PC-3 (cell line): Measurements from ENCODE around the gene CIROP. TPM values are rescaled to one million over a fixed set of nuclear protein-coding genes. Genes with fewer than 3 reads are reported as not detected.

Experiments
- ATAC-seq: fragments of 200-7000 bp; cut with Tn5 transposase; 2 replicates; pipeline ENCODE4 v1.9.1; 2020; ENCODE audit warnings: mild to moderate bottlenecking, moderate library complexity
- BruUV-seq: library from RNA; stranded (reverse); fragments of 400-500 nt; replicated peaks from 2 replicates; lab custom pipeline; 2021; lab: Mats Ljungman, UMichigan
- CTCF ChIA-PET: fragments of 300-600 bp; sonication (Branson Sonifier 250); formaldehyde crosslinking; loops from one replicate; lab custom pipeline; 2022; ENCODE audit warnings: antibody characterized with exemption; lab: Charles Lee
- POLR2A ChIA-PET: fragments of 300-600 bp; sonication (Branson Sonifier 250); formaldehyde crosslinking; loops from one replicate; lab custom pipeline; 2022; ENCODE audit warnings: antibody characterized with exemption; ENCODE audit not compliant: unreplicated experiment; lab: Charles Lee
- DNase-seq: peaks from one replicate; pipeline ENCODE4 v3.0.0-alpha.2; 2015
- H2AFZ ChIP-seq: fragments of 300-600 bp; sonication (generic); 2 replicates; pipeline ENCODE4 v1.6.0; 2016; ENCODE audit warnings: antibody characterized with exemption, low read length
- H3F3A ChIP-seq: fragments of 300-600 bp; sonication (generic); one replicate; pipeline ENCODE4 v1.6.0; 2017; ENCODE audit warnings: antibody characterized with exemption, low read length, control low read depth, mild to moderate bottlenecking; ENCODE audit not compliant: unreplicated experiment
- H3K27ac ChIP-seq: fragments of 300-600 bp; sonication (generic); 2 replicates; pipeline ENCODE4 v1.5.1; 2016; ENCODE audit warnings: mild to moderate bottlenecking, low read length
- H3K27me3 ChIP-seq: fragments of 300-600 bp; sonication (generic); 2 replicates; pipeline ENCODE4 v1.6.1; 2016; ENCODE audit warnings: low read length, mixed read lengths
- H3K36me3 ChIP-seq: fragments of 300-600 bp; sonication (generic); 2 replicates; pipeline ENCODE4 v1.6.1; 2016; ENCODE audit warnings: low read depth, mixed run types, low read length, mixed read lengths
- H3K4me1 ChIP-seq: fragments of 300-600 bp; sonication (generic); 2 replicates; pipeline ENCODE4 v1.5.1; 2016; ENCODE audit warnings: low read length; ENCODE audit not compliant: insufficient read depth
- H3K4me2 ChIP-seq: fragments of 300-600 bp; sonication (generic); 2 replicates; pipeline ENCODE4 v1.6.0; 2016; ENCODE audit warnings: low read length
- H3K4me3 ChIP-seq: fragments of 300-600 bp; sonication (generic); 2 replicates; pipeline ENCODE4 v1.5.1; 2016; ENCODE audit warnings: mild to moderate bottlenecking, low read length, mixed read lengths
- H3K79me2 ChIP-seq: fragments of 300-600 bp; sonication (generic); 2 replicates; pipeline ENCODE4 v1.6.1; 2017; ENCODE audit warnings: low read length, mixed read lengths
- H3K9ac ChIP-seq: fragments of 300-600 bp; sonication (generic); 2 replicates; pipeline ENCODE4 v1.6.0; 2016; ENCODE audit warnings: mild to moderate bottlenecking, low read length
- H3K9me2 ChIP-seq: fragments of 300-600 bp; sonication (generic); replicated peaks from 2 replicates; pipeline ENCODE4 v1.6.1; 2016; ENCODE audit warnings: mixed run types, low read length, mixed read lengths
- H3K9me3 ChIP-seq: fragments of 300-600 bp; sonication (generic); 2 replicates; pipeline ENCODE4 v1.6.1; 2016; ENCODE audit warnings: low read length, mixed read lengths
- H4K20me1 ChIP-seq: fragments of 300-600 bp; sonication (generic); 2 replicates; pipeline ENCODE4 v1.6.1; 2016; ENCODE audit warnings: low read length, mixed read lengths
- CTCF ChIP-seq: fragments of 300-600 bp; sonication (generic); conservative IDR thresholded peaks from 2 replicates; pipeline ENCODE4 v1.5.1; 2017; ENCODE audit warnings: antibody characterized with exemption, low read depth, mild to moderate bottlenecking, low read length
- EZH2 ChIP-seq: fragments of 300-600 bp; sonication (generic); IDR thresholded peaks from one replicate; pipeline ENCODE4 v1.6.1; 2017; ENCODE audit warnings: antibody characterized with exemption, mild to moderate bottlenecking, low read length; ENCODE audit not compliant: unreplicated experiment
- EZH2phosphoT487 ChIP-seq: fragments of 300-600 bp; sonication (generic); IDR thresholded peaks from 2 replicates; pipeline ENCODE4 v1.6.1; 2018; ENCODE audit warnings: mild to moderate bottlenecking, antibody characterized with exemption, low read length, borderline replicate concordance
- intact Hi-C: fragments of 100-400 bp; cut with micrococcal nuclease; formaldehyde crosslinking; loops from 2 replicates; pipeline ENCODE4 v1.9.0; 2023
- total RNA-seq: library from RNA; depleted of rRNA; stranded (reverse); fragments of >200 nt; gene quantifications from 2 replicates; pipeline ENCODE4 v1.2.3, GENCODE V29; 2014

Gene CIROP
- total RNA-seq, 1 experiment from 2014 or later: not detected

DNA sequence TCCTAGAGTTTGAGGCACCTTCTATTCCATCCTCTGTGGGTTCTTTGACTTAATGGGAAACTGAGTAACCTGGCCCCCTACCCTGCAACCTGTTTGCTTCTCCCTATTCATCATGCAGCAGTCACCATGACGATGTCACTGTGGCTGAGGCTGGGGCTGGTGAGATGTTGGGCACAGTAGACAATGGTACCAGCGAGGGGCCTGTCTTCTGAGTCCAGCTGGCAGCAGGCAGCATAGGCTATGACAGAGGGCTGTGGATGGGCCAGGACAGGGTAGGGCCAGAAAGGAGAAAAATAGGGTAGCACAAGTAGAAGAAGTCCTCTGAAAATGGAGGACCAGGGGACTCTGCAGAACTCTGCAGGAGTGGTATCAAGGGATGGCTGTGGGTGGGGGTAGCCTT is 2.0 kb downstream of the CIROP start:
- no peaks in the 10 kb centered on the region for H3F3A ChIP-seq
- DNase-seq (no peak), ATAC-seq (no peak)
- H3K9me2 ChIP-seq: no peaks in the 10 kb centered on the region
- no TSS peak for BruUV-seq
- no peak overlapping the region for H3K4me3 ChIP-seq
- H3K4me2 ChIP-seq: no peak overlapping the region
- no peak overlapping the region for H3K27ac ChIP-seq
- TF ChIP-seq EZH2phosphoT487 (no peak), CTCF (no peak), EZH2 (no peak)
- no peaks in the 10 kb centered on the region for H3K27me3 ChIP-seq
- H3K36me3 ChIP-seq: peaks cover 7% of the 10 kb centered on the region
- no peak overlapping the region for H3K9ac ChIP-seq
- ChIA-PET POLR2A (no interaction called here), CTCF (no interaction called here)
- H3K4me1 ChIP-seq: no peaks in the 10 kb centered on the region
- H3K9me3 ChIP-seq: no peaks in the 10 kb centered on the region
- intact Hi-C loops: no loop called here
- no peak overlapping the region for H2AFZ ChIP-seq
- H3K79me2 ChIP-seq: peaks cover 12% of the 10 kb centered on the region
- no peaks in the 10 kb centered on the region for H4K20me1 ChIP-seq

GRCh38 chr14:23101986-23102625 is 2.7 kb downstream of the CIROP start:
- ATAC-seq (no peak), DNase-seq (no peak)
- intact Hi-C loops: no loop called here
- H2AFZ ChIP-seq: no peak overlapping the region
- H3K4me3 ChIP-seq: no peak overlapping the region
- H3F3A ChIP-seq: no peaks in the 10 kb centered on the region
- H3K36me3 ChIP-seq: peaks cover 14% of the 10 kb centered on the region
- no TSS peak for BruUV-seq
- H3K9me2 ChIP-seq: no peaks in the 10 kb centered on the region
- H3K4me2 ChIP-seq: no peak overlapping the region
- no peak overlapping the region for H3K9ac ChIP-seq
- peaks cover 19% of the 10 kb centered on the region for H3K79me2 ChIP-seq
- H3K9me3 ChIP-seq: no peaks in the 10 kb centered on the region
- no peaks in the 10 kb centered on the region for H3K27me3 ChIP-seq
- POLR2A ChIA-PET: no interaction called here
- H3K27ac ChIP-seq: no peak overlapping the region
- CTCF ChIA-PET: interaction anchor here (0.6 kb wide), 1 partner anchor 110 kb away, joined by 4 read pairs; no protein-coding TSS in a partner anchor
- H4K20me1 ChIP-seq: peaks cover 6% of the 10 kb centered on the region
- no peak for TF ChIP-seq EZH2phosphoT487
- TF ChIP-seq CTCF: no peak
- TF ChIP-seq EZH2: no peak
- peaks cover 2% of the 10 kb centered on the region; the same call in 1 of the 2 replicates for H3K4me1 ChIP-seq

DNA sequence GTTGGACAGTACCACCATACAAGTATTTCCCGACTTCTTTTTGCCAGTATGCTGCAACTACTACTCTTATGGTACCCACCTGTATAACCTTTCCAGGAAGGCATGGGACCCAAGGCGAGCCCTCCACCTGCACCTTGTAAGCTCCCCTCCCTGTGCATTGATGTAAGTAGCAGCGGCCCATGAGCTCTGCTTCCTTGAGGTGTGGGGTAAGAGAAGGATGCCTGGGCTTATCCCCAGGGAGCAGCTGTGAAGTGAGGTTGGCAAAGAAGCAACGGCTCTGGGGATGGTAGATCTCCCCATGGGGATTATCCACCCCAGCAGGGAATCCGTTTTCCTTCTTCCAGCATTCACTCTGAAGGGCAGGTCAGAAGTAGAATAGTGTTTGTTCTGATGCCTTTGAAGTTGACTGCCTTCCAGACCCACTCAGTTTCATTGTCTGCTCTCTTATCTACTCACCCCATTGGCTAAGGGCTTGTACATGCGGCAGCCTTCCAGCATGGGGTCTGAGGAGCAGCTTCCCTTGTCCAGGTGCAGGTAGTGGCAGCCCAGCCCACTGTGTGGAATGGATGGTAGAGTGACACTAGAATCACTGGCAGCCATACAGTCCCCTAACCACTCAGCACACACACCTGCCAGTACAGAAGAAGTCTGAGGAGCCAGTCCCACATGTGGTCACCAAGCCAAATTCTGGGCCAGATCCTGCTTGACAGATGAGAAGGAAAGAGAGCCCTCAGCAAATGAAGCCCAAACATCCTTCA is 3.4 kb downstream of the CIROP start:
- Histone ChIP-seq H3K27me3 (no peaks in the 10 kb centered on the region), H4K20me1 (peaks cover 11% of the 10 kb centered on the region), H3K9me3 (no peaks in the 10 kb centered on the region), H3K27ac (no peak overlapping the region), H3F3A (no peaks in the 10 kb centered on the region), H3K9me2 (no peaks in the 10 kb centered on the region), H3K9ac (no peak overlapping the region), H3K36me3 (peaks cover 14% of the 10 kb centered on the region), H3K4me1 (peaks cover 9% of the 10 kb centered on the region), H3K4me2 (no peak overlapping the region), H3K79me2 (peaks cover 26% of the 10 kb centered on the region), H3K4me3 (no peak overlapping the region), H2AFZ (no peak overlapping the region)
- no peak for ATAC-seq
- ChIA-PET CTCF (no interaction called here), POLR2A (no interaction called here)
- TF ChIP-seq EZH2 (no peak), CTCF (no peak), EZH2phosphoT487 (no peak)
- intact Hi-C loops: no loop called here
- DNase-seq: no peak
- BruUV-seq: no TSS peak
